NOMO-1 treated with DMSO at 0.1 percent for 48 hours (cell line): ENCODE data around the gene ANKRD49.
"Not testable (repeated sequence)": the region's sequence is repeated elsewhere in the genome, so short reads cannot be mapped to it uniquely, and the experiment has no call there.

Experiments
- DNase-seq: peaks from one replicate; lab custom pipeline; 2025; ENCODE audit not compliant: unreplicated experiment; lab: John Stamatoyannopoulos, UW

ANKRD49 gene

DNA sequence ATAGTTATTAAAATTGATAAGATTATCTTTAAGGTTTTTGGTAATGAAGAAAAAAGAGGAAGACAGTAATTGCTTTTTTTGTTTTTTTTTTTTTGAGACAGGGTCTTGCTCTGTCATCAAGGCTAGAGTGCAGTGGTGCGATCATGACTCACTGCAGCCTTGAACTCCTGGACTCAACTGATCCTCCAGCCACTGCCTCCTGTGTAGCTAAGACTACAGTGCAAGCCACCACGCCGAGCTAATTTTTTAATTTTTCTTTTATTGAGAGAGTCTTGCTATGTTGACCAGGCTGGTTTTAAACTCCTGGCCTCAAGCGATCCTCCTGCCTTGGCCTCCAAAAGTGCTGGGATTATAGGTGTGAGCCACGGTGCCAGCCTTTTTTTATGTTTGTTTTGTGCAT, 12.7 kb downstream of the ANKRD49 start:
- not testable (repeated sequence) for DNase-seq

DNA sequence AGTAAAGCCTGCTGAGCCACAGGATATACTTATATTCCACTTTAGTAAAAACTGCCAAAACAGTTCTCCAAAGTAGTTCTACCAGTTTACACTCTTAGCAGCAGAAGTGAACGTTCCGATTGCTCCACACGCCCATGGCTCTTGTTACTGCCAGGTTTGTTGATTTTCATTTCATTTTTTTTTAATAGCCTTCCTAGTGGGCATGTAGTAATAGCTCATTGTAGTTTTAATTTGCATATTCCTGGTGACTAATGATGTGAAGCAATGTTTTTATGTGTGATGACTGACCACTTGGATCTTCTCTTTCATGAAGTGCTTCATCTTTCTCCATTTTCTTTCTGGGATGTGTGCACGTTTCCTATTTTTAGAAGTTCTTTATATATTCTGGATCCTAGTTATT, 13.7 kb downstream of the ANKRD49 start:
- peak; percentile 88 for DNase-seq

DNA sequence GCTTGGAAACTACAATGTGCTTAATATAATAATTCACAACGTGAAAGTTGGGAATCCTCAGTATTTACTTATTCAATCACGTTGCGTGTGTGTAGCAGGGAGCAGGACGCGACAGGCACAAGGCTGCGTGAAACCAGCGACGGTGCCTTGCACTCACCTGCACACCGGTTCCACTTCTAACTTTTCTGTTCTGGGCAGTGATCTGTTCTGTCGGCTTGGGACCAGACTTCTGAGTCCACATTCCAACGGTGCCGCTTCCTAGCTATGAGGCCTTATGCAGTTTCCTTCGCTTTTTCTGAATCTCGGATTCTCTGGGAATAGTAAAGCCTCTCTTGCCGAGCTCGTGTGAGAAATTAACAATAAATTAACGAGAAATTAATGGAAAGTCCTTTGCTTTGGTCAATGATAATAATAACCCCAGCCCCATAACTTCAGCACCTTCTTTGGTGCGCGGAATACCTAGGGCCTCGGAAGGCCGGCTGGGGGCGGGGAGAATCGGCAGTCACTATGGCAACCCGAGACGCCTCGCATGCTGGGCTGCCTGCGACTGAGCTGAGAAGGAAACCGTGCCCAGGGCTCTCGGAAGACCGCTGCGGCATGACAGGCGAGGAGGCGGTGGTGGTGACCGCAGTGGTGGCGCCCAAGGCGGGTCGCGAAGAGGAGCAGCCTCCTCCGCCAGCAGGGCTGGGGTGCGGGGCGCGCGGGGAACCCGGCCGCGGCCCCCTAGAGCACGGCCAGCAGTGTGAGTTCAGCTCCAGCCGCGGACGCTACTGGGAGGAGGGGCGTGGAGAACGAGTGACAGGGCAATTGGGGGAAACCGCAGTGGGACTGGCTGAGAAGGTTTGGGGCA, 18.4 kb downstream of the ANKRD49 start, which contains the start of gene C11orf97:
C11orf97 (plus strand) TSS at position 530 of the 850 bp plus-strand sequence; CDS start at position 598, 68 bp downstream.
- peak; percentile 23 for DNase-seq

DNA sequence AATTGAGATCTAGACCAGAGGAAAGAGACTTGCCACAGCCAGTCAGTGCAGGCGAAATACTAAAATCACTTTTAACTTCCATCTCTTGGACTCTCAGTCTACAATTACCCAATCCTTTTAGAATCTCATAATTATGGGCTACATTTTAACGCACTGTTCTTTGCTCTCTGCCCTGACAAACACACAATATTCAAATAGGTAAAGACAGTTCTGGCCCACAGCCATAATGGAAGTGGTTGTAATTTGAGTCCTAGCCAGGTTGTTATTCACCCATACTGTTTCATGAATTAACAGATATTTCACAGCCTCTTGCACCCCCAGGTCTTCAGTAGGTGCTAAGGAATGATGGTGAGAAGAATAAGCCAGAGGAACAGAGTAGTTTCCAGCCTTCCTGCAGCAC, 19.3 kb downstream of the ANKRD49 start:
- peak; percentile 31 for DNase-seq

DNA sequence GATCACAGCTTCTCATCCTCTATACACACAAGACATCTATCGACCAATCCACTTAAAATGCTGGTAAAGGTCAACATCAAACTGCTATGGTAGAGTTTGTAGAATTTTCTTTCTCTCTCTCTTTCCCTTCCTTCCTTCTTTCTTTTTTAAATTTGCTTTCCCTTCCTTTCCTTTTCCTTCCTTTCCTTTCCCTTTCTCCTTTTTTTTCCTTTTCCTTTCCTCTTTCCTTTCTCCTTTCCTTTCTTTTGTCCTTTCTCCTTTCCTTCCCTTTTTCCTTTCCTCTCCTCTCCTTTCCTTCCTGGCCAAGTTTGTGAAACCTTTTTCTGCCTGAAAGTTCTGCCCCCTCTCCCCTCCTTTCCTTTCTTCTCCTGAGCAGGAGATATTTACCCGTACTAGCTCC, 21.6 kb downstream of the ANKRD49 start:
- DNase-seq = no peak

DNA sequence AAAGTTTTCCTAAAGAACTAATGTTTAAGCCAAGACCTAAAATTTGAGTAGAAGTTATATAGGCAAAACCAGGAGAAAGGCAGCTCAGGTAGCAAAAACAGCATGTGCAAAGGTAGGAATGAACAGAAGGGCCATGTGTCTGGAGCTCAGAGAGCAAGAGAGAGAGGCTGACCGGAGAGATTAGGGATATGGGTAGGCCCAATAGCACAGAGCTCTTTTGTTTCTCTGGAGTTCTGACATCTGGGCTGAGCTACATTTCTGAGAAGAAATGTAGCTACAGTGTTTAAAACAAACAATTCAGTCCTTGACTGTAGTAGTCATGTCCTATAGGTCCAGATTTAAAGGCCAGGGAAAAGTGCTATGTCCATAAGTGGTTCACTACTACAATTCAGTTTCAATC, 22.9 kb downstream of the ANKRD49 start:
- no peak for DNase-seq

DNA sequence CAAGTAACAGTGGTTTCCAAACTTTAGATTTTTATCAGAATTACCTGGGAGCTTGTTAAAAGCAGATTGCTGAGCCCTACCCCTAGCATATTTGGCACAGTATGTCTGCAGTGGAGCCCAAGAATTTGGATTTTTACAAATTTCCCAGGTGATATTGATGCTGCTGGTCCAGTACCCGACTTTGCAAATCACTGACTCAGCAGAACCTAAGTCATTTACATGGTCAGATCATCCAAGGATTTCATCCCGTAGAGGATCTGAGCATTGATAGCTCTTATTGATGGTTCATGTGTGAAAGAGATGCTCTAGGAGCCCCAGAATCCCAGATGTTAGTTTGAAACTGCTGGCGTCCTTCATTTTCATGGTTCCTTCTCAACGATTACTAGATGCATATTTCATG, 24.5 kb downstream of the ANKRD49 start:
- DNase-seq = no peak

DNA sequence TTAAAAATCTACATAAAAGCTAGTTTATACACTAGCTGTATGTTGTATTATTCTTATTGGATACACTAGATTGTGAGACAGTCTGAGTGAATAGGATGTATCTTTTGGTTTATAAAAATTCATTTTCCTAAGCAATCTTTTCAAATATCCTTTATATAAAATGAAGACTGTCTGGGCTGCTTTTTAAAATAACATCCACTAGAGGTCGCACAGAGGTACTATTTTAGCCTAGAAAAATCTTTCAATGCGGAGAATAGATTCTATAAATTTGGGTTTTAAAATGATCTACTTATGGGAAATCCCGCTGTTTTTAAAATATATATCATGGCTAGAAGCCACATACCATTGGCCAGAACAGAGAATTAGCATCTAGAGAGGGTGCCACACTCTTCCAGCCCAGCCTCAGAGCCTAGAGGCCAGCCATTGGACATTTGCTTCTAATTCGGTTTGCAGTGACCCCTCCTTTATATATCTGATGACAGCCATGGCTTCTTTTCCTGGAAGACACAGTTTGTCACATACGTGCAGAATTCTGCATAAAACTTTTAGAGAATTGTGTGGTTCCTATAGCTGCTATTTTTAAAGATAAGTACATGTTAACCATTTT, 25.8 kb downstream of the ANKRD49 start:
- DNase-seq = peak; percentile 59

DNA sequence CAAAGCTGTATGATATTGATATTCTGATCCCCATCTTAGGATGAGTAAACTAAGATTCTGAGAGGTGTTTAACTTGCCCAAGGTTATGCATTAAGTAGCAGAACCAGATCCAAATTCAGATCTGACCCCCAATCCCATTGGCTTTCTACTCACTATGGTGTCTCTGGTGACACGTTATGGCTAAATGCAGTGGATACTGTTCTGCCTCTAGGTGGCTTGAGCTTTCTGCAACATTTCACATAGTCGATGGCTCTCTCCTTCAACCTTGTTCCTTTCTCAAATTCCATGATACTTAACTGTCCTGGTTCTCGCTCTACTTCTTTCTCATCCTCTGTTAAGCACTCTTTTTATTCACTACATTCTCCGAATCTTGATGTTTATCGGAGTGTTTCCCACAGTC, 27.9 kb downstream of the ANKRD49 start:
- peak; percentile 28 for DNase-seq

DNA sequence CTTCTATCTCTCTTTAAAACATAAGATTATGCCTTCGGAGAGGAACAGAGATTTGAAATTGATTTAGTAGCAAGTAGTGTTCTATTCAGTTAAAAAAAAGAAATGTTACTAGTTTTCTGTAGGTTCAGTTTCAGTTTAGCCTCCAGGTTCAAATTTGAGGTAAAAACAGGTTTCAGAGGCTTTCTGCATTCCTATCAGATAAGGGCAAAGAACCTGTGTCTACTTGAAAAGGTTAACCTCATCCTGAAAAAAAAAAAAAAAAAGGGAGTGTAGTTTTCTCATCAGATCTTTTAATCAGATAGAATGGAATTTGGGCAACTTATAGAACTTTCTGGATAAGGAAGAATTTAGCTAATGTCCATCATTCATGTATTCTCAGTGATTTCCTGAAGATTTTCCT, 30.6 kb downstream of the ANKRD49 start:
- no peak for DNase-seq

DNA sequence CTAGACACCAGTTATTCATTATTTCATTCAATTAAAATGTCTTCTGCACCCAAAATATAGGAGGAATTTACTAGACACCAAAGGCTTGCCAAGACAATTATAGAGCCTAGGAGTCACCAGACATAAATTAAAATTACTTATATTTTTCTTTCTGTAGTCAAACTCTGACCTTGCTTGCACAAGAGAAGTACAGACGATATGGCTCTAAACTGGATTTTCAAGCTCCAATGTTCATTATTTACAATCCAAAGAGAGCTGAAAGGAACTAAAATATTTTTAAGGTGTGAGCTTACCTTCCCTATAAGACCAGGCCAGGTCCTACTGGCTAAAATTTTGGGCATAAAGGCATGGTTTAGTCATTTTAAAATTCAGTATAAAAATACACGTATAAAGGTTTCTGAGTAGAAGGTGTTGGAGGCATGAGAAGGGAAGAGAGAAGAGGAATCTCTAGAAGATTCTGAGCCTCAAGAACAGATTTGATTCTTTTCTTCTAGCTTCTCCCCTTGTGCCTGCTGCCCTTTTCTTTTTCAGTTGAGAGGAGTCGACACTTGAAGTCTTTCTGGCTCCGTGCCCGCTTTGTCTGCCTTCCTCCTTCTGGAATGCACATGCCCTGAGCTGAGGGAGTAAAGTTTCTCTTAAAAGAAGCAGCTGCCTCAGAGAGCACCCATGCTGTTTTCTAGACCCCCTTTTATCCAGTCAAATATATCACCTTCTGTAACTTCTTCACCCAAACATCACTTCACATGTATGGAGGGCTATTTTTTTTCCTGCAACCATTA, 32.0 kb downstream of the ANKRD49 start:
- peak; percentile 29 for DNase-seq

DNA sequence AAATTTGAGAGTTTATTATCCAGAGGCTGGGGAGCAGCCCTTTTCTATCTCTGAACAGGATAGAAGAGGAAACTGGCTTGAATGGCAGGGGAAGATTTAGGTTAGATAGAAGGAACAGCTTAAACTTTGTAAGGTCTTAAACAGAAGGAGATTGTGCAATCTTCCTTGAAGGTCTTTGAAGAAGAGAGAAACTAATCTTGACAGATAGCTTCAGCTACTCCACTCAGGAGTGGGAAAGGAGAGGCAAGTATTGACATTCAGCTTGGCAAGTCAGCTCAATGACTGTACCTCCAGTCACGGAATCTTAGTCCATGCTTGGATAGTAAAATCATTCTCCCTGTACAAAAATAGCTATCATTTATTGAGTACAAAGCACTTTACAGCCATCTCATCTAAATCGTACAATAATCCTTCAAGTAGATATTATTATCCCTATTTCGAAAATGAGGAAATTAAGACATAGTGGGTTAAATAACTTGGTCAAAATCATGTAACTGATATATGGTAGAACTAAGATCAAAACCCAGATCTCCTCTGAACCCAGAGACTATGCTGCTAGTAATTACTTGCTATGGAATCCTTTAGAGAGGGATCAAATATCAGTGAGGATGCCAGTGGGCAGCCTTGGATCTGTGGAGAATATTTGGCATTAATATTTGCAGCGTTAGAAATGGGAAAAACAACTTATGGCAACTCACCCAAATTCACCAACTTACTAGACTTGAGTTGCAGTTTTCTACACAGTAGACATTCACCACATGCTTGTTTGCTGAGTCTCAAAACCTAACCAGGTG, 33.1 kb downstream of the ANKRD49 start:
- peak; percentile 65 for DNase-seq

DNA sequence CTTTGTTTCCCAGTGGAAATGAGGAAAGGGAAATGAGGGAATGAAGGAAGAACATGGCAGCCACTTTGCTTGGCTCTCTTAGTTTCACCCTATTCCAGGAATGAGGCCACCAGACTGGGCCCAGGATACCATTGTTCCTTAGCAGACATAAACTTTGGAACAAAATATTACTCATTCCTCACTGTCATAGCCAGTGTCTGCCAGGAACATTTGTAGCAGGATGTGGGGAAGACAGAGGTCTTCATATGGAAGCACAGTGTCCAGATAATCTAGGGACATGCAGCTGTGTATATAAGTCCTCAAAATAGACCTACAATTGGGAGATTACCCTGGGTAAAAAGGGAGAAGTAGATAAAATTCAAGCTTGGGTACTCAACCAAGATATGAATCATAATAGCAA, 34.8 kb downstream of the ANKRD49 start:
- DNase-seq = no peak

DNA sequence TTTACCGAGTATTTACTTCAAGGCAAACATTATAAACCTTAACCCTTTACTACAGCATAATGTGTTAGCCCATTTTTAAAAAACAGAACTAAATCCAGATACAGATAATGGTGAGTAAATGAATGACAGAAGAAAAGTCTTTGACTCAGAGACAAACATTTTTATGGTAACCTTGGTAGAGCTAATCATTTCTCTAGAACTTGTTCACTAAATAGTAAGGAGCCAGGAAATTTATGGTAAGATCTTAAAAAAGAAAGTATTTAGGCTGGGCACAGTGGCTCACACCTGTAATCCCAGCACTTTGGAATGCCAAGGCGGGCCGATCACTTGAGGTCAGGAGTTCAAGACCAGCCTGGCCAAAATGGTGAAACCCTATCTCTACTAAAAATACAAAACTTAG, 38.4 kb downstream of the ANKRD49 start:
- no peak for DNase-seq

DNA sequence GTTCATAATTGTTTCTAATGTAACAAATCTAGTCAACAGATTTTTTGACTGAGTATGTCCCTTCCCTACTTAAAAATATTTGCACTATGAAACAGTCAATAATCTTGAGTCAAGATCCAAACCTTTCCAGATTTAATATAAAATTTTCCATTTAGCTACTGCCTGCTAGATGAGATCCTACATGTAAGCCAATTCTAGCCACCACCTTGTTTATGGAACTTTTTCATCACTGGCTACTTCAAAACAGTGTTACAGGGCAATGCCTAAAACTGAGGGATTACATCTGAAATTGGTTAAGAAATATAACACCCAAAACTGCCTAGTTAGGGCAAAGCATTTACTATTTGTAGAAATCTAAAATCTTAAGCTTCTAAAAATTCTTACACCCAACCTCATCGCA, 39.4 kb downstream of the ANKRD49 start:
- no peak for DNase-seq

DNA sequence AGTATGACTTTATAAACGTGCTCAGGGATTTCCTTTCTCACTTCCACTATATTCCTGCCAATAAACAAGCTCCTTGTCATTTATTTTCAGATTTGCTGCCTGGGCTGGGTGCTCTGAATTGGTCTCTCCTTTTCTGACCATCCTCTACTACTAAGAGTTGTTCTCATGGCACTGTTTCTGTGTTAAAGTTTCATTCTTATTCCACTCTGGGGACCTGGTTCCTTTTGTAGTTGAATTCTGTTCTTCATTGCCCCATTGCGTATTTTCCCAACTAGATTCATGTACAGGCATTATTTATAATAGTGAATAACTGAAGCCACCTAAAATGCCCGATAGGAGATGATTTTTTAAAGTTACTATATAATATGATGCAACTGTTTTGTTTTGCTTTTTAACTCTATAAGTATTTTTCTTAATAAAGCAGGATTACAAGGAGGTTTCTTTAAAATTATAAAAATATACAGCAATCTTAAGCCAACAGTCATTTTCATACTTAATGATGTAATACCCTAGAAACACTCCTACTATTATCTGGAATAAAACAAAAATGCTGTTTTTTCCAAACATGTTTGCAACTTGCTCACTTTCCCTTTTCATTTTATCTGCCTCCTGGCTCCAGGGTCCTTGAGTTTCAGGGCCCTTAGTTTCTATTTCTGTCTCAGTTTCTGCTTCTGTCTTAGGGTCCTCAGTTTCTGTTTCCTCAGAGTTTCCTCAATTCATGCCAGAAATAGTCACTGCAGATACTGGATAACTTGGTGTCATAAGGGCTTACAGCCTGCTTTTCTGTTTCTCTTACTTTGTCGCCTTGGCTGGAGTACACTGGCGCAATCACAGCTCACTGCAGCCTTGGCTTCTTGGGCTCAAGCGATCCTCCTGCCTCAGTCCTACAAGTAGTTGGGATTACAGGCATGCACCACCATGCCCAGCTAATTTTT, 40.2 kb downstream of the ANKRD49 start:
- DNase-seq = peak; percentile 80

DNA sequence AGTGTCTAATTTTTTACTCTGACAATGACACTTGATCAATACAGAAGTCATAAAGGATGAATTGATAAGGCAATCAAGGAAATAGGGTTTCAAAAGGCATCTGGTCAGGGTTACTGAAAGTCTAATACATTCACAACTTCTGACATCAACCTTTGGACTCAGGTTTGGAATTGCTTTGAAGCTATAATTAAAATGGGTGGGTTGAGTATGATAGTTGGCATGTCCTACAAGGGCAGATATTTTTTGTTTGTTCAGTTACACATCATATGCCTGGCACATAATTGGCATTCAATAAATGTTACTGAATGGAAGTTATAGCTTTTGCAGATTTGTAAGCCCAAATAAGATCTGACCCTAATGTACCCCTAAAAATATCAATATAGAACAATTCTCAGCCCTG, 42.6 kb downstream of the ANKRD49 start:
- no peak for DNase-seq

DNA sequence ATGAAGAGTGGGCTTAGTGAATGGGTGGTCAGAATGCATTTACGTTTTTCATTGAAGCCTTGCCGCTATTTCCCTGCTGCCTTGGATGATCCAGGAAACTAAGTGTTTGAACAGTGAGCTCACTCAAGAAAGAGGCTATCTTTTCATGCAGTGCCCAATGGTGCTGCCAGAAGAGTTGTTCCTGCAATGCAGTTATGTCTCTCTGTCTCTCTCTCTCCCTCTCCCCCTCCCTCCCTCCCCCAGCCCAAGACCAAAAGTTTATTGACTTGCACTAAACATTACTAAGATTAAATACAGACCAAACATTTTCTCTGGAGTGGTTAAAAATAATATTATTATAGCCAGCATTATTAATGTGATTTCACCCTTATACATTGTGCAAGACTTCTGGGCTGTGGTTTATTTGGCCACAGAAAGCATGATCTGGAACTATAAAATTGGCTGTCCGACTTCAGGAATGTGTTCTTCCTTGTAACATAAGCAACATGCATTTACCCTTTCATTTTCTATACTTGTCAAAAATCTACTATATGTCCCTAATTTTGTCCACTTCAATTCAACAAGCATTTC, 43.3 kb downstream of the ANKRD49 start:
- no peak for DNase-seq

DNA sequence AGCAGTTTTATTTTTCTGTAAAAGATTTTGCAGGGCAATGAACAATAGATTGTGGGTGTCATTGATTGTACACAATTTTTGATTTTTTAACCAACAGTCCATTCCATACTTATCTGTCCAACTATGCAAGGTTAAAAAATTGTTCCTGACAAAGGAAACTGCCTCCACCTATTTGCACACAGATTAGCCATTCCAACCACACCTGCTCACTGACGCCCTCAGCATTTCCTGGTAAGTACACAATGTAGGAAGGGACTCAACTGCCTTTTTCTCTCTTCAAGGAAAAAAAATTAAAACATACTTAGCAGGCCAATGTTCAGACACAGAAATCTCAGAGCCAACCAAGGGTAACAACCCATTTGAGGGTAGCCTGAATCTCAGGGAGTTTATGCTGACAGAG, 45.6 kb downstream of the ANKRD49 start:
- no peak for DNase-seq
